IPS-20b (cell line): ENCODE results near the gene RIC8B.
A peak's percentile ranks its signal among the peaks of the same experiment; 100 is the strongest.

Source experiments
- H3K27ac ChIP-seq: one replicate; pipeline ENCODE4 v1.5.1; 2013; ENCODE audit warnings: low read length
- H3K27me3 ChIP-seq: 2 replicates; pipeline ENCODE4 v1.6.1; 2013; ENCODE audit warnings: mild to moderate bottlenecking, low read length, inconsistent platforms; ENCODE audit not compliant: insufficient read depth
- H3K36me3 ChIP-seq: 2 replicates; pipeline ENCODE4 v1.6.1; 2013; ENCODE audit warnings: low read depth, mild to moderate bottlenecking, inconsistent platforms, low read length, moderate library complexity; ENCODE audit not compliant: insufficient read depth
- H3K4me1 ChIP-seq: 2 replicates; pipeline ENCODE4 v1.6.1; 2013; ENCODE audit warnings: mild to moderate bottlenecking, control low read depth, inconsistent platforms, low read length, moderate library complexity; ENCODE audit not compliant: insufficient read depth
- H3K4me3 ChIP-seq: 2 replicates; pipeline ENCODE4 v1.5.1; 2013; ENCODE audit warnings: mild to moderate bottlenecking, low read length, inconsistent platforms
- H3K9ac ChIP-seq: 2 replicates; pipeline ENCODE4 v1.6.1; 2013; ENCODE audit warnings: low read depth, mild to moderate bottlenecking, inconsistent platforms, low read length, moderate library complexity
- H3K9me3 ChIP-seq: 2 replicates; pipeline ENCODE4 v1.6.1; 2013; ENCODE audit warnings: mild to moderate bottlenecking, low read depth, low read length, inconsistent platforms; ENCODE audit not compliant: insufficient read depth

The RIC8B gene

GRCh38 chr12:106780010-106780631, 5.6 kb downstream of the RIC8B start:
- H3K27me3 ChIP-seq: no peaks in the 10 kb centered on the region
- H3K36me3 ChIP-seq: peaks cover 17% of the 10 kb centered on the region; the same call in 1 of the 2 replicates
- H3K9ac ChIP-seq: no peak overlapping the region
- no peak overlapping the region for H3K27ac ChIP-seq
- H3K4me3 ChIP-seq: no peak overlapping the region
- no peaks in the 10 kb centered on the region for H3K9me3 ChIP-seq
- peaks cover 31% of the 10 kb centered on the region for H3K4me1 ChIP-seq

GRCh38 chr12:106782619-106783018, 8.1 kb downstream of the RIC8B start:
- no peak overlapping the region for H3K9ac ChIP-seq
- no peaks in the 10 kb centered on the region for H3K27me3 ChIP-seq
- no peaks in the 10 kb centered on the region; the same call in 1 of the 2 replicates for H3K9me3 ChIP-seq
- H3K4me1 ChIP-seq: peaks cover 24% of the 10 kb centered on the region
- H3K36me3 ChIP-seq: peaks cover 40% of the 10 kb centered on the region; the same call in 1 of the 2 replicates
- no peak overlapping the region for H3K27ac ChIP-seq
- H3K4me3 ChIP-seq: no peak overlapping the region; the same call in 1 of the 2 replicates

GRCh38 chr12:106783515-106783914, 9.0 kb downstream of the RIC8B start:
- Histone ChIP-seq H3K4me3 (no peak overlapping the region), H3K9ac (no peak overlapping the region), H3K27ac (no peak overlapping the region), H3K27me3 (no peaks in the 10 kb centered on the region), H3K4me1 (peaks cover 24% of the 10 kb centered on the region), H3K36me3 (peaks cover 41% of the 10 kb centered on the region; the same call in 1 of the 2 replicates), H3K9me3 (no peaks in the 10 kb centered on the region; the same call in 1 of the 2 replicates)

- Histone ChIP-seq H3K4me3 (no peak overlapping the region), H3K4me1 (no peaks in the 10 kb centered on the region), H3K27ac (no peak overlapping the region), H3K9ac (no peak overlapping the region), H3K27me3 (no peaks in the 10 kb centered on the region), H3K9me3 (no peaks in the 10 kb centered on the region; the same call in 1 of the 2 replicates), H3K36me3 (peaks cover 69% of the 10 kb centered on the region)
These were observed 15.5 kb downstream of the RIC8B start for GRCh38 chr12:106790020-106790419.

- no peak overlapping the region for H3K4me3 ChIP-seq
- H3K27ac ChIP-seq: no peak overlapping the region
- H3K27me3 ChIP-seq: no peaks in the 10 kb centered on the region
- H3K4me1 ChIP-seq: no peaks in the 10 kb centered on the region
- H3K36me3 ChIP-seq: peaks cover 60% of the 10 kb centered on the region
- H3K9me3 ChIP-seq: no peaks in the 10 kb centered on the region; the same call in 1 of the 2 replicates
- H3K9ac ChIP-seq: no peak overlapping the region
These were observed 17.0 kb downstream of the RIC8B start for GRCh38 chr12:106791531-106791930.

GRCh38 chr12:106794369-106794768, 19.9 kb downstream of the RIC8B start:
- H3K27me3 ChIP-seq: no peaks in the 10 kb centered on the region
- peak overlapping the region; percentile 29 for H3K27ac ChIP-seq
- no peaks in the 10 kb centered on the region for H3K4me1 ChIP-seq
- H3K36me3 ChIP-seq: peaks cover 53% of the 10 kb centered on the region
- no peak overlapping the region for H3K9ac ChIP-seq
- H3K4me3 ChIP-seq: no peak overlapping the region
- H3K9me3 ChIP-seq: no peaks in the 10 kb centered on the region

GRCh38 chr12:106801167-106801708, 26.8 kb downstream of the RIC8B start:
- H3K4me1 ChIP-seq: no peaks in the 10 kb centered on the region
- no peaks in the 10 kb centered on the region for H3K9me3 ChIP-seq
- no peaks in the 10 kb centered on the region for H3K27me3 ChIP-seq
- peaks cover 50% of the 10 kb centered on the region for H3K36me3 ChIP-seq
- H3K4me3 ChIP-seq: no peak overlapping the region
- no peak overlapping the region for H3K9ac ChIP-seq
- no peak overlapping the region for H3K27ac ChIP-seq

- H3K4me1 ChIP-seq: no peaks in the 10 kb centered on the region
- no peak overlapping the region for H3K4me3 ChIP-seq
- no peaks in the 10 kb centered on the region for H3K27me3 ChIP-seq
- no peaks in the 10 kb centered on the region for H3K9me3 ChIP-seq
- H3K27ac ChIP-seq: no peak overlapping the region
- no peak overlapping the region for H3K9ac ChIP-seq
- H3K36me3 ChIP-seq: peaks cover 49% of the 10 kb centered on the region
These were observed 27.5 kb downstream of the RIC8B start for GRCh38 chr12:106801830-106802533.

- H3K9me3 ChIP-seq: no peaks in the 10 kb centered on the region
- peaks cover 43% of the 10 kb centered on the region for H3K36me3 ChIP-seq
- no peak overlapping the region for H3K4me3 ChIP-seq
- H3K9ac ChIP-seq: no peak overlapping the region
- no peak overlapping the region for H3K27ac ChIP-seq
- H3K4me1 ChIP-seq: no peaks in the 10 kb centered on the region
- H3K27me3 ChIP-seq: no peaks in the 10 kb centered on the region
These were observed 30.2 kb downstream of the RIC8B start for GRCh38 chr12:106804668-106805067.

- Histone ChIP-seq H3K27me3 (no peaks in the 10 kb centered on the region), H3K27ac (no peak overlapping the region), H3K4me3 (no peak overlapping the region), H3K4me1 (peaks cover 15% of the 10 kb centered on the region), H3K9ac (no peak overlapping the region), H3K9me3 (no peaks in the 10 kb centered on the region), H3K36me3 (peaks cover 25% of the 10 kb centered on the region)
These were observed 40.2 kb downstream of the RIC8B start for GRCh38 chr12:106814714-106815113.

- Histone ChIP-seq H3K36me3 (peaks cover 30% of the 10 kb centered on the region), H3K27me3 (no peaks in the 10 kb centered on the region), H3K27ac (no peak overlapping the region), H3K4me3 (no peak overlapping the region), H3K9ac (no peak overlapping the region), H3K9me3 (no peaks in the 10 kb centered on the region), H3K4me1 (peaks cover 15% of the 10 kb centered on the region)
These were observed 41.3 kb downstream of the RIC8B start for GRCh38 chr12:106815741-106816140.

GRCh38 chr12:106816231-106816630, 41.7 kb downstream of the RIC8B start:
- Histone ChIP-seq H3K9ac (no peak overlapping the region), H3K36me3 (peaks cover 31% of the 10 kb centered on the region), H3K4me3 (no peak overlapping the region), H3K9me3 (no peaks in the 10 kb centered on the region), H3K27ac (no peak overlapping the region), H3K4me1 (peaks cover 15% of the 10 kb centered on the region), H3K27me3 (no peaks in the 10 kb centered on the region)
